ENCODE data around the gene AJAP1. TPM values are rescaled to one million over a fixed set of nuclear protein-coding genes. Genes with fewer than 3 reads are reported as not detected.

AJAP1 gene
- total and polyA plus RNA-seq, 10 of the 15 experiments (the other 5 are each of a cell fraction or from before 2014, with no cell fraction given), result not detected

- ATAC-seq (no peak), DNase-seq (ENCODE audit: low read depth, low spot score) (no peak), FAIRE-seq (no peak)
- Histone ChIP-seq H3K9ac (ENCODE audit: control insufficient read depth, insufficient read depth, low read length) (no peak overlapping the region), H2AFZ (ENCODE audit: control insufficient read depth, low read depth, low read length) (no peak overlapping the region), H3K4me3 (no peak overlapping the region), H3K4me1 (ENCODE audit: control insufficient read depth, insufficient read depth, low read length) (no peaks in the 10 kb centered on the region), H3K27me3 (replicated peaks in 1 of 2; ENCODE audit: control insufficient read depth in 2 of 2, insufficient read depth in 2 of 2, low read length in 1 of 2) (no peaks in the 10 kb centered on the region; a peak in 1 of 4 replicates), H3K79me2 (ENCODE audit: control insufficient read depth, insufficient read depth, low read length) (no peaks in the 10 kb centered on the region), H3K36me3 (ENCODE audit: control insufficient read depth in 2 of 2, insufficient read depth in 2 of 2, low read length in 1 of 2) (no peaks in the 10 kb centered on the region), H3K9me3 (replicated peaks; ENCODE audit: control insufficient read depth, insufficient read depth, low read length) (no peaks in the 10 kb centered on the region; the same call in 2 of the 3 replicates), H3K4me2 (ENCODE audit: control insufficient read depth, insufficient read depth) (no peak overlapping the region), H3K27ac (ENCODE audit: control insufficient read depth, insufficient read depth) (no peak overlapping the region), H4K20me1 (ENCODE audit: control insufficient read depth, insufficient read depth) (no peaks in the 10 kb centered on the region)
- SMC1A ChIA-PET (ENCODE audit: uncharacterized antibody, unreplicated experiment), result no interaction called here
- RAD21 ChIA-PET (ENCODE audit: unreplicated experiment), result no interaction called here
- CTCF ChIA-PET, result no interaction called here
- in situ Hi-C loops (cut with MboI), result no loop called here
- intact Hi-C loops (cut with micrococcal nuclease; ENCODE audit: unreplicated experiment), result no loop called here
- BruUV-seq (replicated peaks), result no TSS peak
- POLR2A ChIA-PET, result no interaction called here
- 58% methylated on average over 46 of the region's 66 CpGs for WGBS (ENCODE audit: insufficient coverage, insufficient replicate concordance, low lambda C conversion rate, missing lambda C conversion rate)
- TF ChIP-seq E2F4 (IDR thresholded peaks at IDR 0.05; ENCODE audit: low read depth, low read length), result no peak
- TF ChIP-seq MEF2B (IDR thresholded peaks at IDR 0.05; ENCODE audit: partially characterized antibody, poor library complexity, severe bottlenecking), result no peak
- no peak for TF ChIP-seq ATF7 (IDR thresholded peaks at IDR 0.05; ENCODE audit: low read depth)
- no peak for TF ChIP-seq PML (IDR thresholded peaks at IDR 0.05; ENCODE audit: low read length)
- TF ChIP-seq MYC (IDR thresholded peaks at IDR 0.05; ENCODE audit: insufficient read depth, insufficient read length, insufficient replicate concordance, low read length, severe bottlenecking), result no peak
- no peak for TF ChIP-seq NR2C2 (IDR thresholded peaks at IDR 0.05; ENCODE audit: borderline replicate concordance, control insufficient read depth, insufficient read length, low read depth)
- no peak for TF ChIP-seq ZBED1 (IDR thresholded peaks at IDR 0.05; ENCODE audit: borderline replicate concordance)
- TF ChIP-seq, protein P1, sequence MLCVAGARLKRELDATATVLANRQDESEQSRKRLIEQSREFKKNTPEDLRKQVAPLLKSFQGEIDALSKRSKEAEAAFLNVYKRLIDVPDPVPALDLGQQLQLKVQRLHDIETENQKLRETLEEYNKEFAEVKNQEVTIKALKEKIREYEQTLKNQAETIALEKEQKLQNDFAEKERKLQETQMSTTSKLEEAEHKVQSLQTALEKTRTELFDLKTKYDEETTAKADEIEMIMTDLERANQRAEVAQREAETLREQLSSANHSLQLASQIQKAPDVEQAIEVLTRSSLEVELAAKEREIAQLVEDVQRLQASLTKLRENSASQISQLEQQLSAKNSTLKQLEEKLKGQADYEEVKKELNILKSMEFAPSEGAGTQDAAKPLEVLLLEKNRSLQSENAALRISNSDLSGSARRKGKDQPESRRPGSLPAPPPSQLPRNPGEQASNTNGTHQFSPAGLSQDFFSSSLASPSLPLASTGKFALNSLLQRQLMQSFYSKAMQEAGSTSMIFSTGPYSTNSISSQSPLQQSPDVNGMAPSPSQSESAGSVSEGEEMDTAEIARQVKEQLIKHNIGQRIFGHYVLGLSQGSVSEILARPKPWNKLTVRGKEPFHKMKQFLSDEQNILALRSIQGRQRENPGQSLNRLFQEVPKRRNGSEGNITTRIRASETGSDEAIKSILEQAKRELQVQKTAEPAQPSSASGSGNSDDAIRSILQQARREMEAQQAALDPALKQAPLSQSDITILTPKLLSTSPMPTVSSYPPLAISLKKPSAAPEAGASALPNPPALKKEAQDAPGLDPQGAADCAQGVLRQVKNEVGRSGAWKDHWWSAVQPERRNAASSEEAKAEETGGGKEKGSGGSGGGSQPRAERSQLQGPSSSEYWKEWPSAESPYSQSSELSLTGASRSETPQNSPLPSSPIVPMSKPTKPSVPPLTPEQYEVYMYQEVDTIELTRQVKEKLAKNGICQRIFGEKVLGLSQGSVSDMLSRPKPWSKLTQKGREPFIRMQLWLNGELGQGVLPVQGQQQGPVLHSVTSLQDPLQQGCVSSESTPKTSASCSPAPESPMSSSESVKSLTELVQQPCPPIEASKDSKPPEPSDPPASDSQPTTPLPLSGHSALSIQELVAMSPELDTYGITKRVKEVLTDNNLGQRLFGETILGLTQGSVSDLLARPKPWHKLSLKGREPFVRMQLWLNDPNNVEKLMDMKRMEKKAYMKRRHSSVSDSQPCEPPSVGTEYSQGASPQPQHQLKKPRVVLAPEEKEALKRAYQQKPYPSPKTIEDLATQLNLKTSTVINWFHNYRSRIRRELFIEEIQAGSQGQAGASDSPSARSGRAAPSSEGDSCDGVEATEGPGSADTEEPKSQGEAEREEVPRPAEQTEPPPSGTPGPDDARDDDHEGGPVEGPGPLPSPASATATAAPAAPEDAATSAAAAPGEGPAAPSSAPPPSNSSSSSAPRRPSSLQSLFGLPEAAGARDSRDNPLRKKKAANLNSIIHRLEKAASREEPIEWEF (IDR thresholded peaks at IDR 0.05; ENCODE audit: insufficient replicate concordance, low read depth, low read length), result no peak
- TF ChIP-seq FOXM1 (IDR thresholded peaks at IDR 0.05; ENCODE audit: low read depth, low read length), result no peak
- TF ChIP-seq, protein P2, sequence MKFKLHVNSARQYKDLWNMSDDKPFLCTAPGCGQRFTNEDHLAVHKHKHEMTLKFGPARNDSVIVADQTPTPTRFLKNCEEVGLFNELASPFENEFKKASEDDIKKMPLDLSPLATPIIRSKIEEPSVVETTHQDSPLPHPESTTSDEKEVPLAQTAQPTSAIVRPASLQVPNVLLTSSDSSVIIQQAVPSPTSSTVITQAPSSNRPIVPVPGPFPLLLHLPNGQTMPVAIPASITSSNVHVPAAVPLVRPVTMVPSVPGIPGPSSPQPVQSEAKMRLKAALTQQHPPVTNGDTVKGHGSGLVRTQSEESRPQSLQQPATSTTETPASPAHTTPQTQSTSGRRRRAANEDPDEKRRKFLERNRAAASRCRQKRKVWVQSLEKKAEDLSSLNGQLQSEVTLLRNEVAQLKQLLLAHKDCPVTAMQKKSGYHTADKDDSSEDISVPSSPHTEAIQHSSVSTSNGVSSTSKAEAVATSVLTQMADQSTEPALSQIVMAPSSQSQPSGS (IDR thresholded peaks at IDR 0.05; ENCODE audit: low read length), result no peak
- no peak for TF ChIP-seq HDAC6 (IDR thresholded peaks at IDR 0.05; ENCODE audit: unreplicated experiment)
- TF ChIP-seq EZH2 (IDR thresholded peaks at IDR 0.05; ENCODE audit: borderline replicate concordance, control insufficient read depth, low read depth, low read length), result no peak
- no peak for TF ChIP-seq NR2F1 (conservative IDR thresholded peaks at IDR 0.05)
- no peak for TF ChIP-seq NFIC (IDR thresholded peaks at IDR 0.05; ENCODE audit: low read depth, low read length)
- no peak for TF ChIP-seq RB1 (IDR thresholded peaks at IDR 0.05; ENCODE audit: borderline replicate concordance)
Measured at GRCh38 chr1:4711416-4712275, 57.2 kb downstream of the AJAP1 start.
